Natural killer cell (primary cell): Measurements from ENCODE around the gene TMEM54. TPM values are rescaled to one million over a fixed set of nuclear protein-coding genes. Genes with fewer than 3 reads are reported as not detected.
A peak's percentile ranks its signal among the peaks of the same experiment; 100 is the strongest.

Experiments used
- ATAC-seq, 3 donors: fragments of 150-1000 bp in 2 of 3; fragments of 200-7000 bp in 1 of 3; cut with Tn5 transposase; 1 replicate in 1 of 3; 2 replicates in 2 of 3; pipeline ENCODE4 v1.10.0; 2021; ENCODE audit warnings: mild to moderate bottlenecking in 2 of 3, moderate library complexity in 2 of 3
- DNase-seq, 2 donors: peaks; one replicate each; pipeline versions ENCODE4 v3.0.0 to v3.0.0-alpha.2; 2013 to 2021; ENCODE audit warnings: mixed read lengths in 1 of 2
- H3K27ac ChIP-seq: one replicate; pipeline ENCODE4 v1.5.1; 2013; ENCODE audit warnings: mild to moderate bottlenecking, low read length
- H3K27me3 ChIP-seq: one replicate; pipeline ENCODE4 v1.6.1; 2013; ENCODE audit warnings: low read length; ENCODE audit not compliant: control insufficient read depth, insufficient read depth
- H3K36me3 ChIP-seq: one replicate; pipeline ENCODE4 v1.6.1; 2013; ENCODE audit warnings: low read length; ENCODE audit not compliant: control insufficient read depth, insufficient read depth
- H3K4me1 ChIP-seq: one replicate; pipeline ENCODE4 v1.6.1; 2013; ENCODE audit warnings: low read length; ENCODE audit not compliant: control insufficient read depth, insufficient read depth
- H3K4me3 ChIP-seq: one replicate; pipeline ENCODE4 v1.5.1; 2013; ENCODE audit warnings: low read length
- H3K9me3 ChIP-seq: one replicate; pipeline ENCODE4 v1.6.1; 2013; ENCODE audit warnings: low read length; ENCODE audit not compliant: control insufficient read depth, insufficient read depth
- H3K27ac Mint-ChIP-seq, 2 donors: one replicate each; pipeline ENCODE4 v1.8.0; 2022; ENCODE audit warnings: mild to moderate bottlenecking in 2 of 2, mixed read lengths in 2 of 2, moderate library complexity in 1 of 2
- H3K27me3 Mint-ChIP-seq, 2 donors: one replicate each; pipeline ENCODE4 v1.8.0; 2022; ENCODE audit warnings: low read depth in 2 of 2, mixed read lengths in 2 of 2
- H3K36me3 Mint-ChIP-seq: one replicate; pipeline ENCODE4 v1.8.0; 2022; ENCODE audit warnings: mixed read lengths
- H3K4me1 Mint-ChIP-seq, 2 donors: one replicate each; pipeline ENCODE4 v1.8.0; 2022; ENCODE audit warnings: mixed read lengths in 2 of 2
- H3K4me3 Mint-ChIP-seq: one replicate; pipeline ENCODE4 v1.8.0; 2022; ENCODE audit warnings: mild to moderate bottlenecking, moderate library complexity, mixed read lengths
- H3K9me3 Mint-ChIP-seq, 2 donors: one replicate each; pipeline ENCODE4 v1.8.0; 2022; ENCODE audit warnings: mixed read lengths in 2 of 2
- CTCF ChIP-seq: fragments of 200-600 bp; IDR thresholded peaks from one replicate; pipeline ENCODE4 v1.8.0; 2022; ENCODE audit warnings: antibody characterized with exemption
- WGBS: methylation state at CpG from one replicate; pipeline ENCODE4 v1.1.7; 2013; ENCODE audit warnings: missing lambda C conversion rate; ENCODE audit not compliant: insufficient coverage; 5-methylcytosine and 5-hydroxymethylcytosine counted together
- intact Hi-C: fragments of 100-400 bp; cut with micrococcal nuclease; formaldehyde crosslinking; loops from one replicate; pipeline ENCODE4 v1.14.2; 2022
- total RNA-seq, 4 donors: library from RNA; stranded (reverse); fragments of 120-200 nt in 1 of 4; gene quantifications; one replicate each; pipeline versions ENCODE4 v1.2.3 to v1.2.4, GENCODE V29; 2013 to 2022

The TMEM54 gene
- total RNA-seq, 3 donors from 2014 or later (not counting 1 experiment from before 2014, with no cell fraction given), result not detected

- intact Hi-C loops, result no loop called here
- Histone ChIP-seq H3K27ac (no peak overlapping the region), H3K4me3 (no peak overlapping the region), H3K27me3 (peaks cover 8% of the 10 kb centered on the region), H3K9me3 (no peaks in the 10 kb centered on the region), H3K36me3 (peaks cover 19% of the 10 kb centered on the region), H3K4me1 (peaks cover 7% of the 10 kb centered on the region)
- Mint-ChIP-seq H3K27me3 (peaks cover 10 to 14% of the 10 kb centered on the region in 2 donors), H3K9me3 (no peaks in the 10 kb centered on the region), H3K4me1 (peaks cover 6 to 15% of the 10 kb centered on the region in 2 donors), H3K4me3 (no peak overlapping the region), H3K36me3 (peaks cover 12% of the 10 kb centered on the region), H3K27ac (no peak overlapping the region)
- no peak for ATAC-seq
- DNase-seq, result no peak
- 100% methylated on average over 2 of the region's 3 CpGs for WGBS
- TF ChIP-seq CTCF, result no peak
Observed at GRCh38 chr1:32865639-32866405, 35.4 kb downstream of the TMEM54 start.

- H3K27ac ChIP-seq, result no peak overlapping the region
- H3K4me1 ChIP-seq, result no peaks in the 10 kb centered on the region
- no peak overlapping the region for H3K4me3 ChIP-seq
- TF ChIP-seq CTCF, result no peak
- H3K36me3 Mint-ChIP-seq, result peaks cover 12% of the 10 kb centered on the region
- H3K4me1 Mint-ChIP-seq, result peaks cover 5 to 6% of the 10 kb centered on the region in 2 donors
- 96% methylated on average over 8 of the region's 8 CpGs for WGBS
- no peaks in the 10 kb centered on the region for H3K9me3 Mint-ChIP-seq
- H3K4me3 Mint-ChIP-seq, result no peak overlapping the region
- H3K27me3 Mint-ChIP-seq, result peaks cover 6 to 7% of the 10 kb centered on the region in 2 donors
- intact Hi-C loops, result no loop called here
- peaks cover 20% of the 10 kb centered on the region for H3K36me3 ChIP-seq
- no peak overlapping the region for H3K27ac Mint-ChIP-seq
- H3K27me3 ChIP-seq, result peaks cover under 1% of the 10 kb centered on the region
- no peak for DNase-seq
- no peak for ATAC-seq
- H3K9me3 ChIP-seq, result no peaks in the 10 kb centered on the region
Observed at GRCh38 chr1:32864375-32865019, 36.7 kb downstream of the TMEM54 start.

GRCh38 chr1:32863881-32864245 is 37.3 kb downstream of the TMEM54 start:
- H3K4me3 Mint-ChIP-seq, result no peak overlapping the region
- H3K27me3 Mint-ChIP-seq, result peaks cover 0 to 1% of the 10 kb centered on the region in 2 donors

More at GRCh38 chr1:32863881-32864245, 37.3 kb downstream of the TMEM54 start:
- Histone ChIP-seq H3K27ac (no peak overlapping the region), H3K4me3 (no peak overlapping the region), H3K36me3 (peaks cover 24% of the 10 kb centered on the region), H3K27me3 (no peaks in the 10 kb centered on the region), H3K9me3 (no peaks in the 10 kb centered on the region), H3K4me1 (no peaks in the 10 kb centered on the region)
- TF ChIP-seq CTCF, result no peak
- ATAC-seq, result no peak
- 100% methylated on average over 1 of the region's 1 CpG for WGBS
- no peaks in the 10 kb centered on the region for H3K9me3 Mint-ChIP-seq
- intact Hi-C loops, result no loop called here
- no peak for DNase-seq
- peaks cover 12% of the 10 kb centered on the region for H3K36me3 Mint-ChIP-seq
- peak overlapping the region in 1 of 2 donors; percentile 50 for H3K27ac Mint-ChIP-seq
- H3K4me1 Mint-ChIP-seq, result peaks cover 0 to 6% of the 10 kb centered on the region in 2 donors
